ENCODE data around the gene EID2. TPM values are rescaled to one million over a fixed set of nuclear protein-coding genes. Genes with fewer than 3 reads are reported as not detected.

Gene EID2
- total and polyA plus RNA-seq, 10 of the 15 experiments (the other 5 are each of a cell fraction or from before 2014, with no cell fraction given): 1.6 to 11.4 (median 7.0) TPM

DNA sequence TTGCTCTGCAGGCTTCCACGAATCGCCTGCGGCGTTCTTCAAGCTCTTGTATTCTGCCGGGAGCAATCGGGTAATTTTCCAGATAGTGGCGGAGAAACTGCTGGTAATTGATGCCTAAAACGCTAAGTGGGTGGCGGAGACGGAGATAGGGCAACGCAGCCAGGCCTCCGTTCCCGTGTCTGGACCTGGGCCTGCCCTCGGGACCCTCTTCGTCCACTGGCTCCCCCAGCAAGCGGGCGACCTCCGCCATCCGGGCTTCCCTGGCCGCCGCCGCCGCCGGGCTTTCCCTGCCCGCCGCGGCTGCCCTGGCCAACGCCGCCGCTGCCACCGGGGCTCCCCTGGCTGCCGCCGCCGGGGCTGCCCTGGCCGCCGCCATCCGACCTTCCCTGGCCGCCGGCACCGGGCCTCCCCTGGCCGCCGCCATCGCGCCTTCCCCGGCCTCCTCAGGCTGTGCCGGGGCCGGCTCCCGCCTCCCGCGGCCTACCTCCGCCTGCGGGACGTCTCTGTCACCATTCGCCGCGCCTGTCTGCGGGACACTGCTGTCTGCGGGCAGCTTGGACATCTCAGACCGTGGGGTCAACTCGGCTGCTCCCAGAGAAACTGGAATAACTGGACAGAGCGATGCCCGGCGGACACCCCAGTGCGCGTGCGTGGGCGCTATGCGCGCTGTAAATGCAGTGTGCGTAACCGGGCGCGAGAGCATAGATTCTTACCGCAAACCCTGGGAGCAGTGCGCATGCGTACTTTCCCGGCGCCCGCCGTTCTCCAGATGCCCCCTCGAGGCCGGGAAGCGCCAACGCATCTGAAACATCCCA lies at the start of gene EID2 (continued):
- TF ChIP-seq, protein P1, sequence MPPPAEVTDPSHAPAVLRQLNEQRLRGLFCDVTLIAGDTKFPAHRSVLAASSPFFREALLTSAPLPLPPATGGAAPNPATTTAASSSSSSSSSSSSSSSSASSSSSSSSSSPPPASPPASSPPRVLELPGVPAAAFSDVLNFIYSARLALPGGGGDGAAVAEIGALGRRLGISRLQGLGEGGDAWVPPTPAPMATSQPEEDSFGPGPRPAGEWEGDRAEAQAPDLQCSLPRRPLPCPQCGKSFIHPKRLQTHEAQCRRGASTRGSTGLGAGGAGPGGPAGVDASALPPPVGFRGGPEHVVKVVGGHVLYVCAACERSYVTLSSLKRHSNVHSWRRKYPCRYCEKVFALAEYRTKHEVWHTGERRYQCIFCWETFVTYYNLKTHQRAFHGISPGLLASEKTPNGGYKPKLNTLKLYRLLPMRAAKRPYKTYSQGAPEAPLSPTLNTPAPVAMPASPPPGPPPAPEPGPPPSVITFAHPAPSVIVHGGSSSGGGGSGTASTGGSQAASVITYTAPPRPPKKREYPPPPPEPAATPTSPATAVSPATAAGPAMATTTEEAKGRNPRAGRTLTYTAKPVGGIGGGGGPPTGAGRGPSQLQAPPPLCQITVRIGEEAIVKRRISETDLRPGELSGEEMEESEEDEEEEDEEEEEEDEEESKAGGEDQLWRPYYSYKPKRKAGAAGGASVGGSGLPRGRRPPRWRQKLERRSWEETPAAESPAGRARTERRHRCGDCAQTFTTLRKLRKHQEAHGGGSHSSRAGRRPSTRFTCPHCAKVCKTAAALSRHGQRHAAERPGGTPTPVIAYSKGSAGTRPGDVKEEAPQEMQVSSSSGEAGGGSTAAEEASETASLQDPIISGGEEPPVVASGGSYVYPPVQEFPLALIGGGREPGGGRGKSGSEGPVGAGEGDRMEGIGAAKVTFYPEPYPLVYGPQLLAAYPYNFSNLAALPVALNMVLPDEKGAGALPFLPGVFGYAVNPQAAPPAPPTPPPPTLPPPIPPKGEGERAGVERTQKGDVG (CRISPR knock-in tag; IDR thresholded peaks at IDR 0.05): no peak
- TF ChIP-seq RBBP5 (conservative IDR thresholded peaks at IDR 0.05): no peak
- TF ChIP-seq, protein P2, sequence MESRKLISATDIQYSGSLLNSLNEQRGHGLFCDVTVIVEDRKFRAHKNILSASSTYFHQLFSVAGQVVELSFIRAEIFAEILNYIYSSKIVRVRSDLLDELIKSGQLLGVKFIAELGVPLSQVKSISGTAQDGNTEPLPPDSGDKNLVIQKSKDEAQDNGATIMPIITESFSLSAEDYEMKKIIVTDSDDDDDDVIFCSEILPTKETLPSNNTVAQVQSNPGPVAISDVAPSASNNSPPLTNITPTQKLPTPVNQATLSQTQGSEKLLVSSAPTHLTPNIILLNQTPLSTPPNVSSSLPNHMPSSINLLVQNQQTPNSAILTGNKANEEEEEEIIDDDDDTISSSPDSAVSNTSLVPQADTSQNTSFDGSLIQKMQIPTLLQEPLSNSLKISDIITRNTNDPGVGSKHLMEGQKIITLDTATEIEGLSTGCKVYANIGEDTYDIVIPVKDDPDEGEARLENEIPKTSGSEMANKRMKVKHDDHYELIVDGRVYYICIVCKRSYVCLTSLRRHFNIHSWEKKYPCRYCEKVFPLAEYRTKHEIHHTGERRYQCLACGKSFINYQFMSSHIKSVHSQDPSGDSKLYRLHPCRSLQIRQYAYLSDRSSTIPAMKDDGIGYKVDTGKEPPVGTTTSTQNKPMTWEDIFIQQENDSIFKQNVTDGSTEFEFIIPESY (IDR thresholded peaks at IDR 0.05): no peak
- 0 out of 2 replicates have a peak, but pooled peaks have one; percentile 40 for TF ChIP-seq NBN (IDR thresholded peaks at IDR 0.05)
- peak; percentile 54 for TF ChIP-seq EED (IDR thresholded peaks at IDR 0.05; ENCODE audit: low read depth)
- TF ChIP-seq, protein P3, sequence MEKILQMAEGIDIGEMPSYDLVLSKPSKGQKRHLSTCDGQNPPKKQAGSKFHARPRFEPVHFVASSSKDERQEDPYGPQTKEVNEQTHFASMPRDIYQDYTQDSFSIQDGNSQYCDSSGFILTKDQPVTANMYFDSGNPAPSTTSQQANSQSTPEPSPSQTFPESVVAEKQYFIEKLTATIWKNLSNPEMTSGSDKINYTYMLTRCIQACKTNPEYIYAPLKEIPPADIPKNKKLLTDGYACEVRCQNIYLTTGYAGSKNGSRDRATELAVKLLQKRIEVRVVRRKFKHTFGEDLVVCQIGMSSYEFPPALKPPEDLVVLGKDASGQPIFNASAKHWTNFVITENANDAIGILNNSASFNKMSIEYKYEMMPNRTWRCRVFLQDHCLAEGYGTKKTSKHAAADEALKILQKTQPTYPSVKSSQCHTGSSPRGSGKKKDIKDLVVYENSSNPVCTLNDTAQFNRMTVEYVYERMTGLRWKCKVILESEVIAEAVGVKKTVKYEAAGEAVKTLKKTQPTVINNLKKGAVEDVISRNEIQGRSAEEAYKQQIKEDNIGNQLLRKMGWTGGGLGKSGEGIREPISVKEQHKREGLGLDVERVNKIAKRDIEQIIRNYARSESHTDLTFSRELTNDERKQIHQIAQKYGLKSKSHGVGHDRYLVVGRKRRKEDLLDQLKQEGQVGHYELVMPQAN (conservative IDR thresholded peaks at IDR 0.05): peak; percentile 84
- no peak for TF ChIP-seq TCF7 (IDR thresholded peaks at IDR 0.05; ENCODE audit: borderline replicate concordance)
- peak; percentile 65 for TF ChIP-seq NR2F1 (conservative IDR thresholded peaks at IDR 0.05)
- no peak for TF ChIP-seq SMAD5 (IDR thresholded peaks at IDR 0.05; ENCODE audit: low read depth)
- TF ChIP-seq KAT2A (conservative IDR thresholded peaks at IDR 0.05; ENCODE audit: control insufficient read depth, low read depth, low read length): no peak
- no peak for TF ChIP-seq ETV6 (conservative IDR thresholded peaks at IDR 0.05 in 1 of 2, IDR thresholded peaks at IDR 0.05 in 1 of 2; ENCODE audit: borderline replicate concordance in 1 of 2, low read depth in 1 of 2)
- TF ChIP-seq MEF2B (IDR thresholded peaks at IDR 0.05; ENCODE audit: partially characterized antibody, poor library complexity, severe bottlenecking): no peak
- no peak for TF ChIP-seq FOXK2 (IDR thresholded peaks at IDR 0.05)
- TF ChIP-seq, protein P4, sequence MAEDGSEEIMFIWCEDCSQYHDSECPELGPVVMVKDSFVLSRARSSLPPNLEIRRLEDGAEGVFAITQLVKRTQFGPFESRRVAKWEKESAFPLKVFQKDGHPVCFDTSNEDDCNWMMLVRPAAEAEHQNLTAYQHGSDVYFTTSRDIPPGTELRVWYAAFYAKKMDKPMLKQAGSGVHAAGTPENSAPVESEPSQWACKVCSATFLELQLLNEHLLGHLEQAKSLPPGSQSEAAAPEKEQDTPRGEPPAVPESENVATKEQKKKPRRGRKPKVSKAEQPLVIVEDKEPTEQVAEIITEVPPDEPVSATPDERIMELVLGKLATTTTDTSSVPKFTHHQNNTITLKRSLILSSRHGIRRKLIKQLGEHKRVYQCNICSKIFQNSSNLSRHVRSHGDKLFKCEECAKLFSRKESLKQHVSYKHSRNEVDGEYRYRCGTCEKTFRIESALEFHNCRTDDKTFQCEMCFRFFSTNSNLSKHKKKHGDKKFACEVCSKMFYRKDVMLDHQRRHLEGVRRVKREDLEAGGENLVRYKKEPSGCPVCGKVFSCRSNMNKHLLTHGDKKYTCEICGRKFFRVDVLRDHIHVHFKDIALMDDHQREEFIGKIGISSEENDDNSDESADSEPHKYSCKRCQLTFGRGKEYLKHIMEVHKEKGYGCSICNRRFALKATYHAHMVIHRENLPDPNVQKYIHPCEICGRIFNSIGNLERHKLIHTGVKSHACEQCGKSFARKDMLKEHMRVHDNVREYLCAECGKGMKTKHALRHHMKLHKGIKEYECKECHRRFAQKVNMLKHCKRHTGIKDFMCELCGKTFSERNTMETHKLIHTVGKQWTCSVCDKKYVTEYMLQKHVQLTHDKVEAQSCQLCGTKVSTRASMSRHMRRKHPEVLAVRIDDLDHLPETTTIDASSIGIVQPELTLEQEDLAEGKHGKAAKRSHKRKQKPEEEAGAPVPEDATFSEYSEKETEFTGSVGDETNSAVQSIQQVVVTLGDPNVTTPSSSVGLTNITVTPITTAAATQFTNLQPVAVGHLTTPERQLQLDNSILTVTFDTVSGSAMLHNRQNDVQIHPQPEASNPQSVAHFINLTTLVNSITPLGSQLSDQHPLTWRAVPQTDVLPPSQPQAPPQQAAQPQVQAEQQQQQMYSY (CRISPR knock-in tag; IDR thresholded peaks at IDR 0.05): no peak
- TF ChIP-seq MXI1 (IDR thresholded peaks at IDR 0.05; ENCODE audit: low read depth, low read length): peak; percentile 37; the same call in 1 of the 2 replicates
- TF ChIP-seq, protein P5, sequence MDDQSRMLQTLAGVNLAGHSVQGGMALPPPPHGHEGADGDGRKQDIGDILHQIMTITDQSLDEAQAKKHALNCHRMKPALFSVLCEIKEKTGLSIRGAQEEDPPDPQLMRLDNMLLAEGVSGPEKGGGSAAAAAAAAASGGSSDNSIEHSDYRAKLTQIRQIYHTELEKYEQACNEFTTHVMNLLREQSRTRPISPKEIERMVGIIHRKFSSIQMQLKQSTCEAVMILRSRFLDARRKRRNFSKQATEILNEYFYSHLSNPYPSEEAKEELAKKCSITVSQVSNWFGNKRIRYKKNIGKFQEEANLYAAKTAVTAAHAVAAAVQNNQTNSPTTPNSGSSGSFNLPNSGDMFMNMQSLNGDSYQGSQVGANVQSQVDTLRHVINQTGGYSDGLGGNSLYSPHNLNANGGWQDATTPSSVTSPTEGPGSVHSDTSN (IDR thresholded peaks at IDR 0.05; ENCODE audit: insufficient replicate concordance, low read depth, low read length): no peak
- TF ChIP-seq JUND (IDR thresholded peaks at IDR 0.05; ENCODE audit: low read depth, low read length): no peak

All from GM12878 (cell line).